Sigmoid colon (tissue), 7 donors: ENCODE measurements around the gene CTSW. TPM values are rescaled to one million over a fixed set of nuclear protein-coding genes. Genes with fewer than 3 reads are reported as not detected.
A peak's percentile ranks its signal among the peaks of the same experiment; 100 is the strongest.

ENCODE experiments used
- DNase-seq: peaks from one replicate; pipeline ENCODE4 v3.0.0-alpha.2; 2019
- H3K27ac ChIP-seq, 4 donors: fragments of 200-600 bp; sonication (generic); one replicate each; pipeline ENCODE4 v1.5.1; 2016 to 2019; ENCODE audit warnings: mild to moderate bottlenecking in 1 of 4
- H3K27me3 ChIP-seq, 3 donors: fragments of 200-600 bp; sonication (generic); one replicate each; pipeline ENCODE4 v1.5.1; 2019; ENCODE audit warnings: mild to moderate bottlenecking in 1 of 3
- H3K36me3 ChIP-seq, 4 donors: fragments of 200-600 bp; sonication (generic); one replicate each; pipeline ENCODE4 v1.5.1; 2016 to 2019
- H3K4me1 ChIP-seq, 4 donors: fragments of 200-600 bp; sonication (generic); one replicate each; pipeline ENCODE4 v1.5.1; 2017 to 2019
- H3K4me3 ChIP-seq, 4 donors: fragments of 200-600 bp; sonication (generic); one replicate each; pipeline ENCODE4 v1.5.1; 2017 to 2019; ENCODE audit warnings: mild to moderate bottlenecking in 2 of 4, moderate library complexity in 1 of 4
- H3K9me3 ChIP-seq, 4 donors: fragments of 200-600 bp in 3 of 4; sonication (generic) in 3 of 4; one replicate each; pipeline versions ENCODE4 v1.5.1 to v1.6.1; 2013 to 2019
- EP300 ChIP-seq, 4 donors: sonication (generic); formaldehyde crosslinking; IDR thresholded peaks; one replicate each; pipeline ENCODE4 v1.6.1; 2017; ENCODE audit warnings: antibody characterized with exemption in 4 of 4
- POLR2A ChIP-seq, 2 donors: fragments of 450-650 bp; IDR thresholded peaks; one replicate each; pipeline ENCODE4 v1.6.1; 2016; ENCODE audit warnings: antibody characterized with exemption in 2 of 2, mild to moderate bottlenecking in 2 of 2, moderate library complexity in 2 of 2
- POLR2AphosphoS5 ChIP-seq, 4 donors: sonication (generic); formaldehyde crosslinking; IDR thresholded peaks; one replicate each; pipeline ENCODE4 v1.6.1; 2017; ENCODE audit warnings: antibody characterized with exemption in 4 of 4
- WGBS, 2 donors: extraction: QIAGEN DNeasy Blood & Tissue Kit; methylation state at CpG; one replicate each; pipeline ENCODE4 v1.1.7; 2013; 5-methylcytosine and 5-hydroxymethylcytosine counted together
- intact Hi-C: fragments of 100-400 bp; cut with DNase I; formaldehyde crosslinking; loops from one replicate; pipeline ENCODE4 v1.15.1; 2023
- polyA plus RNA-seq, 3 donors: library from polyadenylated mRNA; stranded (reverse); fragments of 200-250 nt; gene quantifications; one replicate each; pipeline ENCODE4 v1.2.3, GENCODE V29; 2013
- total RNA-seq, 4 donors: library from RNA; depleted of rRNA; stranded (reverse); fragments of >200 nt; gene quantifications; one replicate each; pipeline ENCODE4 v1.1.0, GENCODE V29; 2016
- TF ChIP-seq, protein P1 (sequence below), 4 experiments: fragments of 450-650 bp in 3 of 4; fragments of 200-600 bp in 1 of 4; IDR thresholded peaks; one replicate each; pipeline ENCODE4 v1.5.1; 2016 to 2019; ENCODE audit warnings: antibody characterized with exemption in 4 of 4, mild to moderate bottlenecking in 3 of 4, moderate library complexity in 2 of 4
- donor health status: healthy with polysubstance abuse.
- donor health status: Bipolar disorder and iron deficiency.
- donor health status: healthy.

Gene CTSW
- total and polyA plus RNA-seq, 7 donors, result 0.82 to 3.1 (median 2.3) TPM; not detected in 4

DNA sequence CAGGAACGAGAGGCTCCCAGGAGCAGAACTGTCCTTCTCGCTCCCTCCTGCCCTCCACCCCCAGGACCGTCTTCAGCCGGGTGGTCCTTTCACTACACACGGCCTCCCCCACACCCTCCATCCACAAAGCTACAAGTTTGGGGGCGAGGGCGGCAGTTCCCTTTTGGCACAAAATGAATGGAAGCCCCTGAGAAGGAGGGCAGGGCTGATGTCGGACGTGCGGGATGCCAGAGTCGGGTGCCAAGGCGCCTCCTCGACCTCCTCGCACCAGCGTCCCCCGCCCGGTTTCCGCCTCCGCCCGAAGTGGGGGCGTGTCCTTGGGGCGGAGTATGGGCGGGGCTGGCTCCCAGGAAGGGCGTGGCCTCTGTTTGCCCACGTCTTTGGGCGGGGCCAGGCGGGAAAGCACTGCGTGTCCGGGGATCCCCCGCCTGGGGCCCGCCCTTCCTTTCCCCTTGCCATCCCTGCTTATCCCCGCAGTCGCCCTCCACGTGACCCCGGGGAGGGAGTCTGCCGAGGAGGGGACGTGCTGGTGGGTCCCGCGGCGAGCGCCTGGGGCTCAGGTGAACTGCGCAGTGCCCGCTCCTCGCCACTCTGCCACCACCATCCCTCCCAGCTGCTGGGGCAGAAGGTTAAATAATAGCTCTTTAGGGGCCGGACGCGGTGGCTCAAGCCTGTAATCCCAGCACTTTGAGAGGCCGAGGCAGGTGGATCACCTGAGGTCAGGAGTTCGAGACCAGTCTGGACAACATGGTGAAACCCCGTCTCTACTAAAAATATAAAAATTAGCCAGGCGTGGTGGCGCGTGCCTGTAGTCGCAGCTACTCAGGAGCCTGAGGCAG, 6.1 kb upstream of the CTSW start:
- Histone ChIP-seq H3K36me3 (peaks cover 0 to 19% (median 4%) of the 10 kb centered on the region in 4 donors), H3K9me3 (no peaks in the 10 kb centered on the region), H3K4me3 (peak overlapping the region; percentile 45 to 81 (median 66)), H3K27ac (peak overlapping the region; percentile 93 to 98 (median 96)), H3K4me1 (peaks cover 0 to 39% (median 28%) of the 10 kb centered on the region in 4 donors), H3K27me3 (no peaks in the 10 kb centered on the region)
- intact Hi-C loops, result no loop called here
- peak; percentile 99 for DNase-seq
- TF ChIP-seq, protein P1, sequence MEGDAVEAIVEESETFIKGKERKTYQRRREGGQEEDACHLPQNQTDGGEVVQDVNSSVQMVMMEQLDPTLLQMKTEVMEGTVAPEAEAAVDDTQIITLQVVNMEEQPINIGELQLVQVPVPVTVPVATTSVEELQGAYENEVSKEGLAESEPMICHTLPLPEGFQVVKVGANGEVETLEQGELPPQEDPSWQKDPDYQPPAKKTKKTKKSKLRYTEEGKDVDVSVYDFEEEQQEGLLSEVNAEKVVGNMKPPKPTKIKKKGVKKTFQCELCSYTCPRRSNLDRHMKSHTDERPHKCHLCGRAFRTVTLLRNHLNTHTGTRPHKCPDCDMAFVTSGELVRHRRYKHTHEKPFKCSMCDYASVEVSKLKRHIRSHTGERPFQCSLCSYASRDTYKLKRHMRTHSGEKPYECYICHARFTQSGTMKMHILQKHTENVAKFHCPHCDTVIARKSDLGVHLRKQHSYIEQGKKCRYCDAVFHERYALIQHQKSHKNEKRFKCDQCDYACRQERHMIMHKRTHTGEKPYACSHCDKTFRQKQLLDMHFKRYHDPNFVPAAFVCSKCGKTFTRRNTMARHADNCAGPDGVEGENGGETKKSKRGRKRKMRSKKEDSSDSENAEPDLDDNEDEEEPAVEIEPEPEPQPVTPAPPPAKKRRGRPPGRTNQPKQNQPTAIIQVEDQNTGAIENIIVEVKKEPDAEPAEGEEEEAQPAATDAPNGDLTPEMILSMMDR (IDR thresholded peaks at IDR 0.05), result no peak
- TF ChIP-seq POLR2AphosphoS5 (IDR thresholded peaks at IDR 0.05) (peak; percentile 97 to 98 (median 97)), EP300 (IDR thresholded peaks at IDR 0.05) (no peak), POLR2A (IDR thresholded peaks at IDR 0.05) (peak; percentile 88 to 92)
- WGBS, 2 donors, result 4 to 7% methylated on average over 54 of the region's 54 CpGs

GRCh38 chr11:65880027-65880426, 390 bp downstream of the CTSW start:
- H3K36me3 ChIP-seq, result peaks cover 4 to 26% (median 12%) of the 10 kb centered on the region in 4 donors
- peaks cover 0 to 10% (median 9%) of the 10 kb centered on the region in 4 donors for H3K4me1 ChIP-seq
- no peaks in the 10 kb centered on the region for H3K9me3 ChIP-seq
- no peaks in the 10 kb centered on the region for H3K27me3 ChIP-seq
- no peak for DNase-seq
- intact Hi-C loops, result no loop called here
- TF ChIP-seq, protein P1 (IDR thresholded peaks at IDR 0.05), result no peak
- no peak for TF ChIP-seq EP300 (IDR thresholded peaks at IDR 0.05)
- TF ChIP-seq POLR2A (IDR thresholded peaks at IDR 0.05), result no peak
- no peak for TF ChIP-seq POLR2AphosphoS5 (IDR thresholded peaks at IDR 0.05)
- 66 to 77% methylated on average over 7 of the region's 7 CpGs for WGBS, 2 donors
- H3K27ac ChIP-seq, result no peak overlapping the region
- no peak overlapping the region for H3K4me3 ChIP-seq

DNA sequence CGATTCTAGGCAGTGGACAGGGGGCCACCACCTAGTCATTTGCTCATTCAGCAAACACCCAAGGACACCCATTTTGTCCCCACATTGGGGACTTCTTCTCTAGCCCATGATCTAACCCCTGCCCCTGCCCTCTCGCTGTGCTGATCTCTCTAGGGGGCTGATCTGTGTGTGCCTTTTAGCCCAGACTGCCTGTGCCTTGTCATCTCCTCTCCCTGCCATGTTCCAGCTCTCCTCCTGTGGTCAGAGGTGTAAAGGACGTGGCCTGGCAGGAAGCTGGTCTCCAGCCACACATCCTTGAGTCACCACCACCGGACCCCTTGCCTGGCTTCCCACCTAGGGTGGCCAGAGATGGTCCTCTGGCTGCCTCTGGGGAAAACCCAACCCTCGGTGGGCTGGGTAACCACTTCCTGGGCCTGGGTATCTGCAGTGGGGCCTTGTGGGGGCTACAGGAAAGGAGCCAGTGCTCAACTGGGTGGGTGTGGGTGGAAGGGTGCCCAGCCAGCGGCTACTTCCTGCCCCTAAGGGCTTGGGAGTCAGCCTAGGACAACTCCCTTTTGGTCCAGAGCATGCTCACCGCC, 1.3 kb downstream of the CTSW start:
- Histone ChIP-seq H3K4me3 (no peak overlapping the region), H3K9me3 (no peaks in the 10 kb centered on the region), H3K27me3 (no peaks in the 10 kb centered on the region), H3K27ac (no peak overlapping the region), H3K4me1 (peaks cover 0 to 11% (median 10%) of the 10 kb centered on the region in 4 donors), H3K36me3 (peaks cover 4 to 34% (median 14%) of the 10 kb centered on the region in 4 donors)
- TF ChIP-seq EP300 (IDR thresholded peaks at IDR 0.05) (no peak), POLR2A (IDR thresholded peaks at IDR 0.05) (no peak), POLR2AphosphoS5 (IDR thresholded peaks at IDR 0.05) (no peak)
- TF ChIP-seq, protein P1 (IDR thresholded peaks at IDR 0.05), result no peak
- DNase-seq, result no peak
- intact Hi-C loops, result no loop called here
- WGBS, 2 donors, result 67 to 79% methylated on average over 7 of the region's 7 CpGs

DNA sequence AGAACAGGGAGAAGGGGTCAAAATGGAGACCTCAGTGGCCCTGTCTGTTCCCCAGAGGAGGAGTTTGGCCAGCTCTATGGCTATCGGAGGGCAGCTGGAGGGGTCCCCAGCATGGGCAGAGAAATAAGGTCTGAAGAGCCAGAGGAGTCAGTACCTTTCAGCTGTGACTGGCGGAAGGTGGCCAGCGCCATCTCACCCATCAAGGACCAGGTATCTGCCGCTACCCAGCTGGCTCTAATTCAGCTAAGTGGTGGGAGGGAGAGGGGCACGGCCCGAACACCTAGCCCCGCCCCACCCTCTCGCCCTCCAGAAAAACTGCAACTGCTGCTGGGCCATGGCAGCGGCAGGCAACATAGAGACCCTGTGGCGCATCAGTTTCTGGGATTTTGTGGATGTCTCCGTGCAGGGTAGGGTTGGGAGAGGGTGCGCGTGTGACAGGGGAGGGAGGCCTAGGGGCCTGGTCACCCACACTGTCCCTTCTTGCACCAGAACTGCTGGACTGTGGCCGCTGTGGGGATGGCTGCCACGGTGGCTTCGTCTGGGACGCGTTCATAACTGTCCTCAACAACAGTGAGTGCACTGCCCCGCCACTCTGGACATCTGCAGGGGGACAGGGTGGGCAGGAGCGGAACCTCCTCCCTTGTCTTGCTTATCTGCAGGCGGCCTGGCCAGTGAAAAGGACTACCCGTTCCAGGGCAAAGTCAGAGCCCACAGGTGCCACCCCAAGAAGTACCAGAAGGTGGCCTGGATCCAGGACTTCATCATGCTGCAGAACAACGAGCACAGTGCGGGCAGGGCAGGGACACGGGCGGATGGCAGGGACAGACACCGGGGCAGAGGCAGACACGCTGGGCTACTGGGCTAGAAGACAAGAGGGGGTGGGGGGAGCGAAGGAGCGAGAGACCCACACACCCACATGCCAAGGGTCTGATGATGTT, 2.8 kb downstream of the CTSW start:
- Histone ChIP-seq H3K4me3 (no peak overlapping the region), H3K27me3 (no peaks in the 10 kb centered on the region), H3K27ac (no peak overlapping the region), H3K9me3 (no peaks in the 10 kb centered on the region), H3K36me3 (peaks cover 4 to 45% (median 15%) of the 10 kb centered on the region in 4 donors), H3K4me1 (peaks cover 0 to 19% (median 18%) of the 10 kb centered on the region in 4 donors)
- intact Hi-C loops, result no loop called here
- DNase-seq, result peak; percentile 67
- no peak for TF ChIP-seq POLR2AphosphoS5 (IDR thresholded peaks at IDR 0.05)
- TF ChIP-seq POLR2A (IDR thresholded peaks at IDR 0.05), result no peak
- TF ChIP-seq, protein P1 (IDR thresholded peaks at IDR 0.05), result no peak
- TF ChIP-seq EP300 (IDR thresholded peaks at IDR 0.05), result no peak
- WGBS, 2 donors, result 88 to 94% methylated on average over 30 of the region's 30 CpGs
